GM13977 (cell line): ENCODE data around the gene KLHL42.
"Not testable (repeated sequence)": the region's sequence is repeated elsewhere in the genome, so short reads cannot be mapped to it uniquely, and the experiment has no call there.

Experiments
- DNase-seq: peaks from one replicate; pipeline ENCODE4 v3.0.0; 2012; ENCODE audit warnings: low spot score
- in situ Hi-C: fragments of 300-500 bp; cut with MboI; formaldehyde crosslinking; loops from one replicate; pipeline ENCODE4 v1.12.0; 2022; ENCODE audit warnings: low sequenced_read_pairs, low pct_unique_long_range_greater_than_20kb, mixed read lengths, inconsistent platforms; ENCODE audit not compliant: unreplicated experiment
- TF ChIP-seq, protein P1 (sequence below): IDR thresholded peaks from 2 replicates; pipeline ENCODE4 v1.5.1; 2012; ENCODE audit warnings: mild to moderate bottlenecking, control low read depth; ENCODE audit not compliant: insufficient read depth; ENCODE audit errors: extremely low read depth, missing control alignments

Gene KLHL42

DNA sequence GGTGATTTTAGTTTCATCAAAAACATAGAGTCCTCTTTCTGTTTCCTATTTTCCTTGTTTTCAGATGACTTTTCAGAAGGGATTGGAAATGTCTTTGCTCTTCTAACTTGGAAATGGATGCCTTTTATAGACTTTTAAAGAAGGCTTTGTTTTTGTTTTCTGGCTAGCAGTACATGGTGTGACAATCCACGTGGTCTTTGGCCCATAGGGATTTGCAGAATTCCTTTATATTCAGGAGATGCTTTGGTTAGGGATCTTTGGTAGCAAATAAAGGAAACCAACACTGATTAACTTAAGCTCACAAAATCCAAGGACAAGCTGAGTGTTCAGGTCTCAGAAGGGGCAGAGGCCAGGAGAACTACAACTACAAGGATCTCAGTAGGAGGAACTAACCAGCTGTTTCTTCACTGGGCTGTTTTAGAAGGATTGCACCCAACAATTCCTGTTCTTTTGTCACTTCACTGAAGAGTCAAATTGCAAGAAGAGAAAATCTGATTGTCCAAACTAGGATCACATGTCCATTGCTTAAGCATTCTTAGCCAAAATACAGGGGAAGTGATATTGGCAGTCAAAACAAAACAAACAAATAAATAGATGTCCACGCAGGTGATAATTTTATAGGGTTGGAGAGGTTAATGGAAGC lies 58.6 kb downstream of the KLHL42 start:
- no peak for DNase-seq
- in situ Hi-C loops = no loop called here
- TF ChIP-seq, protein P1, sequence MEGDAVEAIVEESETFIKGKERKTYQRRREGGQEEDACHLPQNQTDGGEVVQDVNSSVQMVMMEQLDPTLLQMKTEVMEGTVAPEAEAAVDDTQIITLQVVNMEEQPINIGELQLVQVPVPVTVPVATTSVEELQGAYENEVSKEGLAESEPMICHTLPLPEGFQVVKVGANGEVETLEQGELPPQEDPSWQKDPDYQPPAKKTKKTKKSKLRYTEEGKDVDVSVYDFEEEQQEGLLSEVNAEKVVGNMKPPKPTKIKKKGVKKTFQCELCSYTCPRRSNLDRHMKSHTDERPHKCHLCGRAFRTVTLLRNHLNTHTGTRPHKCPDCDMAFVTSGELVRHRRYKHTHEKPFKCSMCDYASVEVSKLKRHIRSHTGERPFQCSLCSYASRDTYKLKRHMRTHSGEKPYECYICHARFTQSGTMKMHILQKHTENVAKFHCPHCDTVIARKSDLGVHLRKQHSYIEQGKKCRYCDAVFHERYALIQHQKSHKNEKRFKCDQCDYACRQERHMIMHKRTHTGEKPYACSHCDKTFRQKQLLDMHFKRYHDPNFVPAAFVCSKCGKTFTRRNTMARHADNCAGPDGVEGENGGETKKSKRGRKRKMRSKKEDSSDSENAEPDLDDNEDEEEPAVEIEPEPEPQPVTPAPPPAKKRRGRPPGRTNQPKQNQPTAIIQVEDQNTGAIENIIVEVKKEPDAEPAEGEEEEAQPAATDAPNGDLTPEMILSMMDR = no peak

- in situ Hi-C loops = no loop called here
- no peak for DNase-seq
- TF ChIP-seq, protein P1 = no peak
Observed at GRCh38 chr12:27840229-27840999, 60.4 kb downstream of the KLHL42 start.

- in situ Hi-C loops = no loop called here
- TF ChIP-seq, protein P1 = no peak
- no peak for DNase-seq
Observed at GRCh38 chr12:27841392-27841882, 61.4 kb downstream of the KLHL42 start.

- TF ChIP-seq, protein P1 = no peak
- DNase-seq = no peak
- in situ Hi-C loops = no loop called here
Observed at GRCh38 chr12:27843714-27844245, 63.7 kb downstream of the KLHL42 start.

DNA sequence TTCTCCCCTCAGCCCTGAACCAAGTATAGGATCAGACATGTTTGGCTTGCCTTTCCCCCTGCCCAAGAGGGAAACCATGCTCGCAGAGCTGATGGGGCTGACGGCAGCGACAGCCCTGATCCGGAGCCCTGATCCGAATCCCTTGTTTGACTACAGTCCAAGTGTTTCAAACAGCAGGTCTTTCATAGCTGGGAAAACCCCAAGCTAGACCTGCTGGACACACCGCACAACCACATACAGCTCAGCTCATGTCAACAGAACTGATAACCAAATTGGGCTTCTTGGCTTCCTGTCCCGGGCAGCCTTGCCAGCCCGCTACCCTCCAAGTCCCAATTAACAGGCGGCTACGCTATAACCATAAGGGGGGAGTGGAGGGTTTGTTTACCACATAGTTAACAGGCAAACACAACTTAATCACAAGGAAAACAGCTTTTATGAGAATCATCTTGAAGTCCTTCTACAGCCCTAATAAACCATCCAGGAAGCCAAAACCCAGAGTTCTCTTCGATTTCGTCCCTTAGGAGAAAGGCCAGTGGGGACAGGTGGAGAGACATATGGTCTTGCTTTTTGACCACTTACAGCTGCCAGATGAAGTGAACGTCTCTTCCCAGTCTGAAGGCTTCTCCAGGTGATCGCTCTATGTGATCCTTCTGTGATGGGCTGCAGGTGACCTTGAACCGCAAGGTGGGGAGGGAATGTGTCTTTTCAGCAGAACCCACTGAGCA lies 64.5 kb downstream of the KLHL42 start:
- TF ChIP-seq, protein P1 = no peak
- no peak for DNase-seq
- in situ Hi-C loops = no loop called here

GRCh38 chr12:27845187-27845586 lies 65.2 kb downstream of the KLHL42 start:
- no peak for DNase-seq
- in situ Hi-C loops = no loop called here
- TF ChIP-seq, protein P1 = no peak

DNA sequence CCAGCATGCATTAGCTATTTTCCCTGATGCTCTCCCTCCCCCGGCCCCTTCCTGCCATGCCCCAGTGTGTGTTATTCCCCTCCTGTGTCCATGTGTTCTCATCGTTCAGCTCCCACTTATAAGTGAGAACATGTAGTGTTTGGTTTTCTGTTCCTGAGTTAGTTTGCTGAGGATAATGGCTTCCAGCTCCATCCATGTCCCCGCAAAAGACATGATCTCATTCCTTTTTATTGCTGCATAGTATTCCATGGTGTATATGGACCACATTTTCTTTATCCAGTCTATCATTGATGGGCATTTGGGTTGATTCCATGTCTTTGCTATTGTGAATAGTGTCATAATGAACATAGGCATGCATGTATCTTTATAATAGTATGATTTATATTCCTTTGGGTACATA lies 65.7 kb downstream of the KLHL42 start:
- DNase-seq, in situ Hi-C loops: not testable (repeated sequence)

GRCh38 chr12:27847293-27847692 lies 67.3 kb downstream of the KLHL42 start:
- DNase-seq, in situ Hi-C loops: not testable (repeated sequence)
